HepG2 (cell line): ENCODE measurements around the gene DBNDD1. TPM values are rescaled to one million over a fixed set of nuclear protein-coding genes. Genes with fewer than 3 reads are reported as not detected.
A peak's percentile ranks its signal among the peaks of the same experiment; 100 is the strongest.

Experiments
- HDAC6 ChIP-seq: fragments of 200-600 bp; sonication (generic); IDR thresholded peaks from 2 replicates; pipeline ENCODE4 v1.7.0; 2017; ENCODE audit warnings: mild to moderate bottlenecking, antibody characterized with exemption, low read length, low read depth
- ISX ChIP-seq: sonication (generic); formaldehyde crosslinking; conservative IDR thresholded peaks from 2 replicates; pipeline ENCODE4 v1.5.0; 2020; ENCODE audit warnings: missing genetic modification reagents
- KLF15 ChIP-seq: sonication (generic); formaldehyde crosslinking; IDR thresholded peaks from 2 replicates; pipeline ENCODE4 v1.8.1; 2023; ENCODE audit warnings: borderline replicate concordance, mild to moderate bottlenecking, inconsistent platforms, missing genetic modification reagents, mixed read lengths
- MTA1 ChIP-seq: sonication (generic); formaldehyde crosslinking; IDR thresholded peaks from 2 replicates; pipeline ENCODE4 v1.4.0; 2020; ENCODE audit warnings: missing genetic modification reagents, mild to moderate bottlenecking, borderline replicate concordance
- NBN ChIP-seq: fragments of 450-650 bp; conservative IDR thresholded peaks from 2 replicates; pipeline ENCODE4 v1.6.1; 2017
- PAX8 ChIP-seq: sonication (generic); formaldehyde crosslinking; IDR thresholded peaks from 2 replicates; pipeline ENCODE4 v1.8.0; 2022; ENCODE audit warnings: mild to moderate bottlenecking, missing genetic modification reagents, borderline replicate concordance
- SIX4 ChIP-seq: sonication (generic); formaldehyde crosslinking; IDR thresholded peaks from 2 replicates; pipeline ENCODE4 v1.4.0; 2020; ENCODE audit warnings: missing genetic modification reagents
- ZBTB7B ChIP-seq: sonication (generic); formaldehyde crosslinking; IDR thresholded peaks from 2 replicates; pipeline ENCODE4 v1.4.0; 2020; ENCODE audit warnings: missing genetic modification reagents
- ZNF253 ChIP-seq: sonication (generic); formaldehyde crosslinking; IDR thresholded peaks from 2 replicates; pipeline ENCODE4 v1.8.0; 2022; ENCODE audit warnings: mild to moderate bottlenecking, missing genetic modification reagents, borderline replicate concordance
- ZNF292 ChIP-seq: sonication (generic); formaldehyde crosslinking; IDR thresholded peaks from 2 replicates; pipeline ENCODE4 v1.8.1; 2022; ENCODE audit warnings: mild to moderate bottlenecking, low read depth, missing genetic modification reagents, borderline replicate concordance
- ZNF430 ChIP-seq: sonication (generic); formaldehyde crosslinking; IDR thresholded peaks from 2 replicates; pipeline ENCODE4 v1.9.0; 2021; ENCODE audit warnings: mild to moderate bottlenecking, missing genetic modification reagents
- ZNF496 ChIP-seq: sonication (generic); formaldehyde crosslinking; IDR thresholded peaks from 2 replicates; pipeline ENCODE4 v1.8.1; 2023; ENCODE audit warnings: mild to moderate bottlenecking, moderate library complexity, missing genetic modification reagents; ENCODE audit not compliant: insufficient replicate concordance
- ZNF501 ChIP-seq: sonication (generic); formaldehyde crosslinking; IDR thresholded peaks from 2 replicates; pipeline ENCODE4 v1.5.1; 2020; ENCODE audit warnings: mild to moderate bottlenecking, moderate library complexity, missing genetic modification reagents
- ZNF878 ChIP-seq: sonication (generic); formaldehyde crosslinking; IDR thresholded peaks from 2 replicates; pipeline ENCODE4 v1.8.1; 2023; ENCODE audit warnings: mild to moderate bottlenecking, missing genetic modification reagents, moderate library complexity
- polyA plus RNA-seq, 8 experiments: library from polyadenylated mRNA; depleted of rRNA in 3 of 8; stranded (reverse) in 7 of 8; unstranded in 1 of 8; fragments of >200 nt; fragmentation: Illumina TruSeq in 4 of 8; extraction: Trizol in 4 of 8; gene quantifications; 2 replicates each; pipeline versions ENCODE4 v1.2.1 to v1.2.3, GENCODE V29; 2011 to 2016; ENCODE audit warnings: low read depth in 4 of 8, missing spikeins in 1 of 8, mixed read lengths in 1 of 8; ENCODE audit not compliant: insufficient read depth in 1 of 8
- total RNA-seq, 5 experiments: library from RNA; depleted of rRNA; stranded (reverse); fragments of >200 nt; fragmentation: Illumina TruSeq; extraction: Trizol; gene quantifications; 2 replicates each; pipeline ENCODE4 v1.2.3, GENCODE V29; 2016; ENCODE audit warnings: low read depth in 1 of 5
- TF ChIP-seq, protein P1 (sequence below): sonication (generic); formaldehyde crosslinking; IDR thresholded peaks from 2 replicates; pipeline ENCODE4 v1.4.0; 2020; ENCODE audit warnings: missing genetic modification reagents
- TF ChIP-seq, protein P2 (sequence below), 2 experiments: sonication (generic) in 1 of 2; formaldehyde crosslinking in 1 of 2; IDR thresholded peaks; 2 replicates each; pipeline versions ENCODE4 v1.6.1 to v1.9.0; 2014 to 2022; ENCODE audit warnings: antibody characterized with exemption in 1 of 2, borderline replicate concordance in 1 of 2, inconsistent platforms in 1 of 2, low read depth in 1 of 2, missing genetic modification reagents in 1 of 2
- TF ChIP-seq, protein P3 (sequence below): sonication (generic); formaldehyde crosslinking; IDR thresholded peaks from 2 replicates; pipeline ENCODE4 v1.4.0; 2020; ENCODE audit warnings: missing genetic modification reagents; ENCODE audit errors: not compliant biosample characterization

DBNDD1 gene
- total and polyA plus RNA-seq, 2 of the 13 experiments (the other 11 are each of a cell fraction or from before 2014, with no cell fraction given), result 17.0 to 40.4 TPM

DNA sequence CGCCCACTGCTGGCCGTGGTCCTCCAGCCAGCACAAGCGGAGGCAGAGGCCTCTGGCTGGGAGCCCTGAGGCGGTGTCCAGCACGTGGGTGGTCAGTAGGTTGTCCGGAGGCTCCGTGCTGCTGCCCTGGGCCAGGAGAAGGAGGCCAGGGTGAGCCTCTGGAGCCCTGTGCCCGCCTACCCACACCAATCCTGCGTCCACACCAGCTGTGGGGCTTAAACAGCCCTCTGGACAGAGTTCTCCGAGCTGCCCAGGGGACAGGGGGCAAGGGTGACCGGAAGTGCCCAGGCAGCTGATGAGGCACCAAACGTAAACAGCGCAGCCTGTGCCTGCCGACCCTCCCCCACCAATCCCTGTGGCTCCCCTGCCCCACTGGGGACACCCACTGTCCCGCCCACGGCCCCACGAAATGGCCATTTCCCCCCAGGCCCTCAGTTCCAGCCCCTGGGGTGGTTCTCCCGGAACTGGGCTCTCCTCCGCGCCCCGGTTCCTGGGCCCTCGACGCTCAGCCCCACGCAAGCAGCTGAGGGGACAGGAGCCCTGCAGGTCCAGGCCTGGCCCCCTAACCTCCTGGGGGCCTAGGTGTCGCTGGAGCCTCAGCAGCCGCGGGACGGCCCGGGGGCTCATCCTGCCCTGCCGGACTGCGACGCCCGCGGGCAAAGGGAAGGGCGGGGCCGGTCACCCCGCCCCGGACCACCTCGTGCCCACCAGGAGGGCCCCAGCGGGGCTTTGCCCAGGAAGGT, 27.9 kb upstream of the DBNDD1 start (continued):
- no peak for TF ChIP-seq ZNF253 (CRISPR knock-in tag)
- TF ChIP-seq SIX4 (CRISPR knock-in tag), result no peak
- TF ChIP-seq ZNF496 (CRISPR knock-in tag), result no peak
- TF ChIP-seq, protein P1, sequence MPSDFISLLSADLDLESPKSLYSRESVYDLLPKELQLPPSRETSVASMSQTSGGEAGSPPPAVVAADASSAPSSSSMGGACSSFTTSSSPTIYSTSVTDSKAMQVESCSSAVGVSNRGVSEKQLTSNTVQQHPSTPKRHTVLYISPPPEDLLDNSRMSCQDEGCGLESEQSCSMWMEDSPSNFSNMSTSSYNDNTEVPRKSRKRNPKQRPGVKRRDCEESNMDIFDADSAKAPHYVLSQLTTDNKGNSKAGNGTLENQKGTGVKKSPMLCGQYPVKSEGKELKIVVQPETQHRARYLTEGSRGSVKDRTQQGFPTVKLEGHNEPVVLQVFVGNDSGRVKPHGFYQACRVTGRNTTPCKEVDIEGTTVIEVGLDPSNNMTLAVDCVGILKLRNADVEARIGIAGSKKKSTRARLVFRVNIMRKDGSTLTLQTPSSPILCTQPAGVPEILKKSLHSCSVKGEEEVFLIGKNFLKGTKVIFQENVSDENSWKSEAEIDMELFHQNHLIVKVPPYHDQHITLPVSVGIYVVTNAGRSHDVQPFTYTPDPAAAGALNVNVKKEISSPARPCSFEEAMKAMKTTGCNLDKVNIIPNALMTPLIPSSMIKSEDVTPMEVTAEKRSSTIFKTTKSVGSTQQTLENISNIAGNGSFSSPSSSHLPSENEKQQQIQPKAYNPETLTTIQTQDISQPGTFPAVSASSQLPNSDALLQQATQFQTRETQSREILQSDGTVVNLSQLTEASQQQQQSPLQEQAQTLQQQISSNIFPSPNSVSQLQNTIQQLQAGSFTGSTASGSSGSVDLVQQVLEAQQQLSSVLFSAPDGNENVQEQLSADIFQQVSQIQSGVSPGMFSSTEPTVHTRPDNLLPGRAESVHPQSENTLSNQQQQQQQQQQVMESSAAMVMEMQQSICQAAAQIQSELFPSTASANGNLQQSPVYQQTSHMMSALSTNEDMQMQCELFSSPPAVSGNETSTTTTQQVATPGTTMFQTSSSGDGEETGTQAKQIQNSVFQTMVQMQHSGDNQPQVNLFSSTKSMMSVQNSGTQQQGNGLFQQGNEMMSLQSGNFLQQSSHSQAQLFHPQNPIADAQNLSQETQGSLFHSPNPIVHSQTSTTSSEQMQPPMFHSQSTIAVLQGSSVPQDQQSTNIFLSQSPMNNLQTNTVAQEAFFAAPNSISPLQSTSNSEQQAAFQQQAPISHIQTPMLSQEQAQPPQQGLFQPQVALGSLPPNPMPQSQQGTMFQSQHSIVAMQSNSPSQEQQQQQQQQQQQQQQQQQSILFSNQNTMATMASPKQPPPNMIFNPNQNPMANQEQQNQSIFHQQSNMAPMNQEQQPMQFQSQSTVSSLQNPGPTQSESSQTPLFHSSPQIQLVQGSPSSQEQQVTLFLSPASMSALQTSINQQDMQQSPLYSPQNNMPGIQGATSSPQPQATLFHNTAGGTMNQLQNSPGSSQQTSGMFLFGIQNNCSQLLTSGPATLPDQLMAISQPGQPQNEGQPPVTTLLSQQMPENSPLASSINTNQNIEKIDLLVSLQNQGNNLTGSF (CRISPR knock-in tag), result peak; percentile 39; the same call in 1 of the 2 replicates
- TF ChIP-seq, protein P2, sequence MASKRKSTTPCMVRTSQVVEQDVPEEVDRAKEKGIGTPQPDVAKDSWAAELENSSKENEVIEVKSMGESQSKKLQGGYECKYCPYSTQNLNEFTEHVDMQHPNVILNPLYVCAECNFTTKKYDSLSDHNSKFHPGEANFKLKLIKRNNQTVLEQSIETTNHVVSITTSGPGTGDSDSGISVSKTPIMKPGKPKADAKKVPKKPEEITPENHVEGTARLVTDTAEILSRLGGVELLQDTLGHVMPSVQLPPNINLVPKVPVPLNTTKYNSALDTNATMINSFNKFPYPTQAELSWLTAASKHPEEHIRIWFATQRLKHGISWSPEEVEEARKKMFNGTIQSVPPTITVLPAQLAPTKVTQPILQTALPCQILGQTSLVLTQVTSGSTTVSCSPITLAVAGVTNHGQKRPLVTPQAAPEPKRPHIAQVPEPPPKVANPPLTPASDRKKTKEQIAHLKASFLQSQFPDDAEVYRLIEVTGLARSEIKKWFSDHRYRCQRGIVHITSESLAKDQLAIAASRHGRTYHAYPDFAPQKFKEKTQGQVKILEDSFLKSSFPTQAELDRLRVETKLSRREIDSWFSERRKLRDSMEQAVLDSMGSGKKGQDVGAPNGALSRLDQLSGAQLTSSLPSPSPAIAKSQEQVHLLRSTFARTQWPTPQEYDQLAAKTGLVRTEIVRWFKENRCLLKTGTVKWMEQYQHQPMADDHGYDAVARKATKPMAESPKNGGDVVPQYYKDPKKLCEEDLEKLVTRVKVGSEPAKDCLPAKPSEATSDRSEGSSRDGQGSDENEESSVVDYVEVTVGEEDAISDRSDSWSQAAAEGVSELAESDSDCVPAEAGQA (IDR thresholded peaks at IDR 0.05; ENCODE audit: low read depth), result no peak
- TF ChIP-seq, protein P2 (CRISPR knock-in tag; IDR thresholded peaks at IDR 0.05; ENCODE audit: borderline replicate concordance), result no peak
- TF ChIP-seq NBN, result no peak
- TF ChIP-seq HDAC6, result no peak
- peak; percentile 30; the same call in 1 of the 2 replicates for TF ChIP-seq ZNF430 (CRISPR knock-in tag)
- peak; percentile 90 for TF ChIP-seq ZNF501 (CRISPR knock-in tag)
- no peak for TF ChIP-seq ISX (CRISPR knock-in tag)
- no peak; the same call in 1 of the 2 replicates for TF ChIP-seq MTA1 (CRISPR knock-in tag)
- TF ChIP-seq ZNF292 (CRISPR knock-in tag), result peak; percentile 28; the same call in 1 of the 2 replicates
- TF ChIP-seq, protein P3, sequence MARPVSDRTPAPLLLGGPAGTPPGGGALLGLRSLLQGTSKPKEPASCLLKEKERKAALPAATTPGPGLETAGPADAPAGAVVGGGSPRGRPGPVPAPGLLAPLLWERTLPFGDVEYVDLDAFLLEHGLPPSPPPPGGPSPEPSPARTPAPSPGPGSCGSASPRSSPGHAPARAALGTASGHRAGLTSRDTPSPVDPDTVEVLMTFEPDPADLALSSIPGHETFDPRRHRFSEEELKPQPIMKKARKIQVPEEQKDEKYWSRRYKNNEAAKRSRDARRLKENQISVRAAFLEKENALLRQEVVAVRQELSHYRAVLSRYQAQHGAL (CRISPR knock-in tag), result peak; percentile 70
- no peak for TF ChIP-seq ZNF878
- no peak for TF ChIP-seq KLF15 (CRISPR knock-in tag)
- TF ChIP-seq ZBTB7B (CRISPR knock-in tag), result no peak
- TF ChIP-seq PAX8 (CRISPR knock-in tag), result peak; percentile 75; the same call in 1 of the 2 replicates
